ENCODE results near the gene DENND6A. TPM values are rescaled to one million over a fixed set of nuclear protein-coding genes. Genes with fewer than 3 reads are reported as not detected.
A peak's percentile ranks its signal among the peaks of the same experiment; 100 is the strongest.
"Not testable (repeated sequence)": the region's sequence is repeated elsewhere in the genome, so short reads cannot be mapped to it uniquely, and the experiment has no call there.

The DENND6A gene
- total RNA-seq, 1 donor from 2014 or later: 25.9 TPM

DNA sequence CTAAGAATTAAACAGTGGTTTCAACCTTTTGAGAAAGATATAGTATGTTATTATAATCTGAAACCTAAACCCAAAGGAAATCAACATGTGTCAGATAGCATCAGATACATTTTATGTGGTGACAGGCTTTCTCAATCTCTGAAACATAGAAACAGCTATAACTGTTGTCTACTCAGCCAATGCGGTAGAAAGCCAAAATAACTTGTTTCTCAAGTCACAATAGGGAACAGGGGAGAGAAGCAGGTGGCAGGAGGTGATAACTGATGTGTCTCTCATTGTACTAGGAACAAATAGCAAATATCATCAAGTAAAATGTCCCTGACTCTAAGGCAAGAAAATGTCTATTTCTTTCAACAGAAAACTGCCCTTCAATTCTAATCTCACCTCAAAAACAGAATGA, 38.6 kb downstream of the DENND6A start:
- Histone ChIP-seq H3K9me3 (no peaks in the 10 kb centered on the region), H3K4me3 (no peak overlapping the region), H3K27ac (no peak overlapping the region), H3K36me3 (peaks cover 70% of the 10 kb centered on the region), H3K27me3 (no peaks in the 10 kb centered on the region), H3K4me1 (no peaks in the 10 kb centered on the region)
- TF ChIP-seq, protein P1, sequence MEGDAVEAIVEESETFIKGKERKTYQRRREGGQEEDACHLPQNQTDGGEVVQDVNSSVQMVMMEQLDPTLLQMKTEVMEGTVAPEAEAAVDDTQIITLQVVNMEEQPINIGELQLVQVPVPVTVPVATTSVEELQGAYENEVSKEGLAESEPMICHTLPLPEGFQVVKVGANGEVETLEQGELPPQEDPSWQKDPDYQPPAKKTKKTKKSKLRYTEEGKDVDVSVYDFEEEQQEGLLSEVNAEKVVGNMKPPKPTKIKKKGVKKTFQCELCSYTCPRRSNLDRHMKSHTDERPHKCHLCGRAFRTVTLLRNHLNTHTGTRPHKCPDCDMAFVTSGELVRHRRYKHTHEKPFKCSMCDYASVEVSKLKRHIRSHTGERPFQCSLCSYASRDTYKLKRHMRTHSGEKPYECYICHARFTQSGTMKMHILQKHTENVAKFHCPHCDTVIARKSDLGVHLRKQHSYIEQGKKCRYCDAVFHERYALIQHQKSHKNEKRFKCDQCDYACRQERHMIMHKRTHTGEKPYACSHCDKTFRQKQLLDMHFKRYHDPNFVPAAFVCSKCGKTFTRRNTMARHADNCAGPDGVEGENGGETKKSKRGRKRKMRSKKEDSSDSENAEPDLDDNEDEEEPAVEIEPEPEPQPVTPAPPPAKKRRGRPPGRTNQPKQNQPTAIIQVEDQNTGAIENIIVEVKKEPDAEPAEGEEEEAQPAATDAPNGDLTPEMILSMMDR (IDR thresholded peaks at IDR 0.05): no peak
- intact Hi-C loops (cut with DNase I): no loop called here
- DNase-seq (no peak), ATAC-seq (no peak)

DNA sequence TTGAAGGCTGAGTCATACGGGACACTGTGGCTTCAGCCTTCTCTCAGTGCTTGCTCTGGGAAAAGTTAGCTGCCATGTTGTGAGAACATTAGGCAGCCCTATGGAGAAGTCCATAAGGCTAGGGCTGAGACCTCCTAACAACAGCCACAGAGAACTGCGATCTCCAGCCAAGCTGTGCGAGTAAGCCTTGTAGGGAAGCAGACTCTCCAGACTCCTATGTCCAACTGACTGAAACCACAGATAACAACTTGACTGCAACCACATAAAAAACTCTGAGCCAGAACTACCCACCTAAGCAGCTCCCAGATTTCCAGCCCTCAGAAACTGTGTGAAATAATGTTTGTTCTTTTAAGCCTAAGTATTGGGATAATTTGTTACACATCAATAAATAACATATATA, 40.7 kb downstream of the DENND6A start:
- H3K27me3 ChIP-seq: no peaks in the 10 kb centered on the region
- no peak overlapping the region for H3K27ac ChIP-seq
- H3K36me3 ChIP-seq: peaks cover 52% of the 10 kb centered on the region
- DNase-seq (no peak), ATAC-seq (no peak)
- intact Hi-C loops (cut with DNase I): no loop called here
- H3K9me3 ChIP-seq: no peaks in the 10 kb centered on the region
- H3K4me1 ChIP-seq: no peaks in the 10 kb centered on the region
- H3K4me3 ChIP-seq: no peak overlapping the region
- TF ChIP-seq, protein P1 (IDR thresholded peaks at IDR 0.05): no peak

DNA sequence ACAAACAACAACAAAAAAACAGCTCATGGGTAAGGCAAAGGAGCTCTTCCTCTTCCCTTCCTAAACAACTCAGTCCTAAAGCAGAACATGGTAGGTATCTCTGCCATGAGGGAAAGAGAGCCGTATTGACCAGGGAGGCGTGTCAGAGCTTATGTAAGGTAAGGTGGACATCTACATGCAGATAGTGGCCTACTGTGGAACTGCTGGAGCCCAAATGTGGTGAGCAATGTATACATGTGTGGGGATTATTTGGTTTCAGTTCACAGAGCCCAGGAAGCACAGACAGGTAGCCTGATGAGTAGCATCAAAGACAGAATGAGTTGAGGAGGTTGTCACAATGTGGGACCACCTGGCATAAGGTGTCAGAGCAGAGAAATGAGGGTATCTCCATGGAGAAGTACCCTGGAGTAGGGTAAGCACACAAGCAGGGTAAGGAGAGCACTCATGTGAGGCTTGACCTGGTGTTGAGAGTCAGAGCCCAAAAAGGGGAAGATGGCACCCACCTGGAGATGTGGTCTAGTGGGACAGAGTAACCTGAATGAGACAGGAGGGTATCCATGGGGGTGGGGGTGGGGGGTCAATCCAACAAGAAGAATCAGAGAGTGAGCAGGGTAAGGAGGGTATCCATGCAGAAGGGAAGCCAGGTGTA, 45.5 kb downstream of the DENND6A start:
- Histone ChIP-seq H3K9me3 (no peaks in the 10 kb centered on the region), H3K27ac (no peak overlapping the region), H3K4me3 (no peak overlapping the region), H3K27me3 (no peaks in the 10 kb centered on the region), H3K36me3 (peaks cover 58% of the 10 kb centered on the region), H3K4me1 (peaks cover 3% of the 10 kb centered on the region)
- intact Hi-C loops (cut with DNase I): no loop called here
- ATAC-seq (no peak), DNase-seq (no peak)
- TF ChIP-seq, protein P1 (IDR thresholded peaks at IDR 0.05): no peak

DNA sequence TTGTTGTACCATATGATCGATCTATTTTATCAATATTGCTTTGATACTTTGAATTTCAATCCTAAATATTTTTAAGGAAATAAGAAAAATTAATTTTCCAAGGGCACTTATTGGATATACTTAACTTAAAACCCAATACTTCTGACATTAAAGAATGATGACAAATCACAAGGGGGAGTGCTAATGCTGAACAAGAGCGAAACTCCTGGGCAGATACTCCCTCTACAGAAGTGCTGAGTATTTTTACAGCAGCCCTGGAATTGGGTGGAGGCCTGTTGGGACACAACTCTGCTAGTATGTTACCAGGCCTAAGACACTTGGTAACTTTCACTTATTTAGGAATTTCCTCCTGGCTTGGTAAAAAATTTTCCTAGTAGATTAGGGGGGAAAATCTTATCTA, 46.2 kb downstream of the DENND6A start:
- TF ChIP-seq, protein P1 (IDR thresholded peaks at IDR 0.05): no peak
- Histone ChIP-seq H3K27ac (no peak overlapping the region), H3K9me3 (no peaks in the 10 kb centered on the region), H3K36me3 (peaks cover 59% of the 10 kb centered on the region), H3K27me3 (no peaks in the 10 kb centered on the region), H3K4me3 (no peak overlapping the region), H3K4me1 (peaks cover 3% of the 10 kb centered on the region)
- ATAC-seq (peak; percentile 65), DNase-seq (no peak)
- intact Hi-C loops (cut with DNase I): no loop called here

DNA sequence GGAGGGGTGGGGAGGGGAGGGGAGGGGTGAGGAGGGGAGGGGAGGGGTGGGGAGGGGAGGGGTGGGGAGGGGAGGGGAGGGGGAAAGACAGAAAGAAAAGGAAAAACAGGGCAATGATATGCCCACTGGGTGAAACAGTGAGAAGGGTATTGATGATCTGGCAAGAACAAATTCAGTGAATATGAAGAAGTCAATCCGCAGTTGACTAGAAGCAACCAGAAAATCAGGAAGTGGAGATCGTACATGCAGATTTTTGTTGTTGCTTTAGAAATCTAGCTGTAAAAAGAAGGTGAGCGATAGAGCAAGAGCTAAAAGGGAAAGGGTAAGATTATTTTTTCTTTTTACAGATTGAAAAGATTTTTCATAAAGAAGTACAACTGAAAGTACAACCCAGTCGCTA, 48.1 kb downstream of the DENND6A start:
- Histone ChIP-seq H3K9me3 (no peaks in the 10 kb centered on the region), H3K27me3 (no peaks in the 10 kb centered on the region), H3K27ac (no peak overlapping the region), H3K4me1 (peaks cover 3% of the 10 kb centered on the region), H3K4me3 (no peak overlapping the region), H3K36me3 (peaks cover 62% of the 10 kb centered on the region)
- intact Hi-C loops (cut with DNase I): no loop called here
- TF ChIP-seq, protein P1 (IDR thresholded peaks at IDR 0.05): no peak
- no peak for ATAC-seq
- no peak for DNase-seq

DNA sequence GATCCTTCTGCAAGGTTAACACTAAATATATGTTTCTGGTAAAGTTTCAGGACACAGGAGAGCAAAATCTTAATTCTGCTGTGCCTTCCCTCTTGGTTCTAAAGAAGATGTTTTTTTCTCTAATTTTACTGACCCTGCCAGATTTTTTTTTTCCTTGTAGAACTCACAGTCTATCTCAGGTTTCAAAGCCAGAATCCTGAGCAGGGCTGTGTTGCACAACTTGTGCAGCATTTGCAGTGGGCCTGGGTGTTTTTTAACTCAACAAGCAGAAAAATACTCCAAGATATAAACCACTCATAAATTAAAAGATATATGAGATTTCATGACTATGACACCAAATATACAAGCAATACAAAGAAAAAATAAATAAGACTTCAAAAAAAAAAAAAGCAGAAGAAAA, 55.5 kb downstream of the DENND6A start:
- no peak overlapping the region for H3K4me3 ChIP-seq
- no peak for DNase-seq
- TF ChIP-seq, protein P1 (IDR thresholded peaks at IDR 0.05): no peak
- no peak for ATAC-seq
- intact Hi-C loops (cut with DNase I): no loop called here
- no peaks in the 10 kb centered on the region for H3K27me3 ChIP-seq
- H3K9me3 ChIP-seq: no peaks in the 10 kb centered on the region
- H3K27ac ChIP-seq: no peak overlapping the region
- no peaks in the 10 kb centered on the region for H3K4me1 ChIP-seq
- peaks cover 82% of the 10 kb centered on the region for H3K36me3 ChIP-seq

DNA sequence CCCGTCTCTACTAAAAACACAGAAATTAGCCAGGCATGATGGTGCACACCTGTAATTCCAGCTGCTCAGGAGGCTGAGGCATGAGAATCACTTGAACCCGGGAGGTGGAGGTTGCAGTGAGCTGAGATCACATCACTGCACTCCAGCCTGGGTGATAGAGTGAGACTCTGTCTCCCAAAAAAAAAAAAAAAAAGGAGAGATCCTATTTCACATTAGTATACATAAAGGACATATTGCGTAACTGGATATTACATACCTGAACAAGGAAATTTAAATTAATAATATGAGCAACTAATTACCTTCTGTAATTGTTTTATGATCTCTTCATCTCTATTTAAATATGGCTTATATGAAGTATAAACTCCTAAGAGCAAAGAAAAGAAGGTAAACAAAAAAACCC, 58.6 kb downstream of the DENND6A start:
- ATAC-seq; H3K4me3 ChIP-seq; H3K27ac ChIP-seq; H3K9me3 ChIP-seq; intact Hi-C loops (cut with DNase I); H3K27me3 ChIP-seq; DNase-seq; H3K4me1 ChIP-seq: not testable (repeated sequence)
- peaks cover 73% of the 10 kb centered on the region for H3K36me3 ChIP-seq

Measured in upper lobe of right lung (tissue), 1 donor.